HG03064 (cell line): ENCODE data around the gene FGFR2.
"Not testable (repeated sequence)": the region's sequence is repeated elsewhere in the genome, so short reads cannot be mapped to it uniquely, and the experiment has no call there.

ENCODE experiments used
- ATAC-seq: cut with Tn5 transposase; IDR thresholded peaks from one replicate; pipeline ENCODE4 v1.9.1; 2021; ENCODE audit warnings: low read depth; ENCODE audit not compliant: unreplicated experiment

The FGFR2 gene

DNA sequence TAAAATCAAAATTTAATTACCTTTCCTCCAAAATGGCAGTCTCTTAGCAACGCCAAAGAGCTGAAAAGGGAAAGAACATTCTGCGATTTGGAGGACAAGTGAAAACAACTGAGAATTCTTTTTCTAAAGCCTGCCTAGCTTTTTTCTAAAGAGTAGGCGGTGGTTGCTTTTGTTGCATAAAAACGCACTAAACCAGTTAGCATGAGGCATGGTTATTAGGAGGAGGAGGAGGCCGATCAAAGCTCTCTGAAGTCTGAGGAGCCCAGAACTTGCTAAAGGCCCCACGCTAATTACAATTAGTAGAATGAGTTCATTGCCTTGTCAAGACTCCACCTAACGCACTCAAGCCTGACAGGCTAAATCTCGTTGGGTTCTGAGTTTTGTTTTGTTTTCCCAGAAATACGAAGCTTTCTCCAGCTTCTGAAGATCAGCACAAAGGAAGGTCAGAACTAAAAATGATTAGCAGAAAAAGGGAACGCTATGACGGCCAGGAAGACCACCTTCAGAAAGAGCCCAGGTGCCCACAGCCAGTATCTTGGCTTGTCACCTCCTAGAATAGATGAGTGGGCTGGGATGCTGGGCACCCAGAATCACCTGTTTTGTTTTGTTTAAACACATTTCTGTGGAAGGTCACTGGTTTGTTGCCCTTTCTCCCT lies 72.0 kb downstream of the FGFR2 start:
- ATAC-seq, result no peak

DNA sequence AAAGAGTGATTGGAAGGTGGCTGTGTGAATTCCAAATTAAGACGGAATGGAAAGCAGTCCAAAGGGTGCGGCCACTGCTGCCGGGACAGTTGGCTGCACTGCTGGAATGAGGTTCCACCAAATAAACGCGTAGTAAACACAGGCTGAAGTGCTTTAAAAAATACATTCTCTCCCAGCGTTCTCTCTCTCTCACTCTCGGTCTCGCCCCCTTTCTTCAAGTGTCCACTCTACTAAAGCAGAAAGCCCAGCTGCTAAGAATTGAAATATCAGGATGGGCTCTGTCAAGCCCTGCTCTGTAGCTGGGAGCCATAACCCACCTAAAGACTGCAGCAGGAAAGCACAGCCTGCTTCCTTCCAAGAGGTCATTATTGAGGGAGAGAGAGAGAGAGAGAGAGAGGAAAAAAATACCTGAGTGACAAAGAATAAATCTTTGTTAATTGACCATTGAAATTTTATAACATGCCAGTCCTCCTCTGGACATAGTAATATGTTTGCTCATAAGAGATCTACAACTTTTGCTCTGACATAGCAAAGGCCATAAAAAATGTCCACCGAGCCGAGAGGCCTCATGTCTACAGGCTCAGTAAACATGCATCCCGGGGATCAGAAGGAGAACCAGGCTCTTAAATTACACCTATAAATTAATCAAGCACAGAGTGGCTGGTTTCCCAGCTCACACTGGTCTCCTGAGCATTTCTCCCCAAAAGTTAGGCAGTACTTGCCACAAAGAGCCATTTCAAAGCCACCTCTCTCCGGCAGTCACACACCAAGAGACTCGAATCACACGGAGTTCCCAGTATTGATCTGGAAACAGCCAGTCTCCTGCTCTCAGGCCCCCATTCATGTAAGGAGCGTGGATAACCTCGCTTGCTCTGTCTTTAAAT lies 72.8 kb downstream of the FGFR2 start:
- ATAC-seq, result no peak

DNA sequence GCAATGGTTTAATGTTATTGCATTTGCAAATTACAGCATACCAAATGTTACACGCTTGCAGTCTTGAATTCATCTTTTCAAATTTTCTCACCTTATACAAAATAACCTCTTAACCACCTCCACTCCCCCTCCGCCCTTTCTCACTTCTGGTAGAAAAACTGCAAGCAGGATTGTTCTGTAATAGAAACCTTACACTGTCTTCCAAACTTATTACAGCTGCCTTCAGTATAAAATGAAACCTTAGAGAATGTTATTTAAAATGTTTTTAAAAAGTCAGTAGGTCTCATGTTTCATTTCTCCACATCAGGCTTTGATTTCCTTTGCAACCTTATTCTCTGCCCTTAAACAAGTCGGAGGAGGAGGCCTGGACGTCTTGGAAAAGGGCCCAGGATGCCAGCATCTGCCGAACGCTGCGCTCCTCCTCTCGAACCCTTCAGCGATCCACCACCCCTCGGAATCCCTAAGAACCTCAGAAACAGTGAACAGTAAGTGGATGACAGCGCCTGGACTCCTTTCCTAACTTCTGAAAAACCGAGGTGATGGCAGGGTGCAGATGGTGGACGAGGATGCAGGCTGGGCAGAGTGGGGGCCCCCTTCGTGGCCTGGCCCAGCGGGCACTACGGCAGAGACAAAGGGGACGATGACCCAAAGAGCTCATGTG lies 74.0 kb downstream of the FGFR2 start:
- ATAC-seq, result no peak

DNA sequence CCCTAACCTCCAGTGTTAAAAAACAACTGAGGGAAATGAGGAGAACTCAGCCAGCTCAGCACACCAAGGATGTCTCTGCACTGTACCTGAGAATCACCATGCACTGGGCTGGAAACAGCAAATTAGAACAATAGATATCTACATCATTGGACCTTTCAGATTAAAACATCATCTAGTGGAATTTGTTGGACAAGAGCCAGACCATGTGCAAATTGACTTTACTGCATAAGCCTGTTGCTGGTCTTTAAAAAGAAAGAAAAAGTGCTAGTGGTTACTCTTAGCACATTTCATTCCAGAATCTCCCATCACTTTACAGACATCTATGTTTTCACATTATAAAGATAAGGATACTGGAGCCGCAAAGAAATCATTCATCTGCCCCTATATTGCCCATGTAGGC lies 75.4 kb downstream of the FGFR2 start:
- ATAC-seq, result no peak

DNA sequence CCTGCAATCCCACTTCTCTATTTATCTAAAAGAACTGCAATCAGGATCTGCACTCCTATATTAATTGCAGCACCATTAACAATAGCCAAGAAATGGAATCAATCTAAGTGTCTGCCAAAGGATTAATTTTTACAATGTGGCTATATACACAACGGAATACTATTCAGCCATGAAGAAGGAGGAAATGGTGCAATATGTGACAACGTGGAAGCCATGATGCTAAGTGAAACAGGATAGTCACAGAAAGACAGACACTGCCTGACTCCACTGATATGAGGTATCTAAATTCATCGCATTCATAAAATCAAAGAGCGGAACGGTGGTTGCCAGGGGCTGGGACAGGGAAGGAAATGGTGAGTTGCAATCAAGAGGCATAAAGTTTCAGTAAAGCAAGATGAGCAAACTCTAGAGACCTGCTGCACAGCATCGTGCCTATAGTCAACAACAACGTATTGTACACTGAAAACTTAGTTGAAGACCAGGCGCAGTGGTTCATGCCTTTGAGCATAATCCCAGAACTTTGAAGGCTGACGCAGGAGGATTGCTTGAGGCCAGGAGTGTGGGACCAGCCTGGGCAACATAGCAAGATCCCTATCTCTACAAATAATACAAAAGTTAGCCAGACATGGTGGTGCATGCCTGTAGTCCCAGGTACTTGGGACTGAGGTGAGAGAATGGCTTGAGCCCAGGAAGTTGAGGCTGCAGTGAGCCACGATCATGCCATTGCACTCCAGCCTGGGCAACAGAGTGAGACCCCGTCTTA lies 76.3 kb downstream of the FGFR2 start:
- no peak for ATAC-seq

DNA sequence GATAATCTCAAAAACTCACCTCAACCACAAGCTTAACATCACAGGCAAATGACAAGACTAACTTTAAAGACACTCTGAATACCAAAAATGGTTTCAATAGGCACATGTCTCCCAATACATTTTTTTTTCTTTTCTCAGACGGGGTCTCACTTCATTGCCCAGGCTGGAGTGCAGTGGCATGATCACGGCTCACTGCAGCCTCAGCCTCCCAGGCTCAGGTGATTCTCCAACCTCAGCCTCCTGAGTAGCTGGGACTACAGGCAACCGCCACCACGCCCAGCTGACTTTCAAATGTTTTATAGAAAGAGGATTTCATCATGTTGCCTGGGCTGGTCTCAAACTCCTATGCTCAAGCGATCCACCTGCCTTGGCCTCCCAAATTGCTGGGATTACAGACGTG lies 77.7 kb downstream of the FGFR2 start:
- not testable (repeated sequence) for ATAC-seq

DNA sequence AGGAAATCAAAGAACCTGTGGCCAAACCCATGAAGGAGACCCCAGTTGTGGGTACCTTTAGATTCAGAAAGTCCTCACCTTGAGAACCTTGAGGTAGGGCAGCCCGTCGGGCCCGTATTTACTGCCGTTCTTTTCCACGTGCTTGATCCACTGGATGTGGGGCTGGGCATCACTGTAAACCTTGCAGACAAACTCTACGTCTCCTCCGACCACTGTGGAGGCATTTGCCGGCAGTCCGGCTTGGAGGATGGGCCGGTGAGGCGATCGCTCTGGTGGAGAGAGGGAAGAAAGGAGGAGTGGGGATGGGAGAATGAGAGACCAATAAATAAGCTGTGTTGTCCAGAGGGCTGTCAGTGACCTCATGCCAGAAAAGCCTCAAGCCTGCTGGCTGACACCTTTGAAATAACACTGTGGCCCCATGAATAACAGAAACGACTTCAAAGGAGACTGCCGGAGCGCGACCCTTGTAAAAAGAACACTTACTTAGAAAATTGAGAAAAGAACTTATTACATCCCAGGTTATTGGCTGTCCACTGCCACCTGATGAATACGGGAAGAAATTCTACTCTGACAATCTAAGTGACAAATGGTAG lies 78.2 kb downstream of the FGFR2 start:
- no peak for ATAC-seq

DNA sequence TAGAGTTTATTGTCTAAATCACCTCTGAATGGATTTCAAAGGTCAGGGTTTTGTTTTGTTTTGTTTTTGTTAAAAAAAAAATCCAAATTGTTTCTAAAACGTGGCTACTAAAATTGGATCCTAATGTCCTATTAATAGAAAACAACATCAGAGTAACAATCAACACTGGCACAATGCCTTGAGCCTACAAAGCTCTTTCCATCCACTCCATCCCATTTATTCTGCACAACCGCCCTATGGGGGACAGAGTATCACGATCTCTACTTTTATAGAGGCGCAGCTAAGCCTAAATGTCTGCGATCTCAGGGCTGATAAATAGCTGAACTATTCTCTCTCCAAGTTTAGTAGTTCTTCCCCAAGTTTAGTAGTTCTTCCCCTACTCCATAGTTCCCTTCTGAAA lies 78.8 kb downstream of the FGFR2 start:
- no peak for ATAC-seq

DNA sequence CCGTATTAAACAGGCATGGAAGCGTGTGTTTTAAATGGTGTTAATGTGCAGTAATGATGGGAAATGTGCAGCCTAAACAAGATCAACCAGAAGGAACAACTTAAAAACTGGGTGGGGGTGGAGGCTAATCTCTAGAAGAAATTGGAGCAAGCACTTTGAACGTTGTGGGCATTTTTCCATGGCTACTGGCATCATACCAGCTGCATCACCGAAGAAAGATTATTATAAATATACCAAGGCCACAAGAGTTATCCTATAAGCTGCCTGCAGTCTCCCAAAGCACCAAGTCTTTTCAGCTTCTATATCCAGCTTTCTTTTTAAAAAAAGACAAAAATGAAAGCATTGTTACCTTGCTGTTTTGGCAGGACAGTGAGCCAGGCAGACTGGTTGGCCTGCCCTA lies 79.9 kb downstream of the FGFR2 start:
- no peak for ATAC-seq

DNA sequence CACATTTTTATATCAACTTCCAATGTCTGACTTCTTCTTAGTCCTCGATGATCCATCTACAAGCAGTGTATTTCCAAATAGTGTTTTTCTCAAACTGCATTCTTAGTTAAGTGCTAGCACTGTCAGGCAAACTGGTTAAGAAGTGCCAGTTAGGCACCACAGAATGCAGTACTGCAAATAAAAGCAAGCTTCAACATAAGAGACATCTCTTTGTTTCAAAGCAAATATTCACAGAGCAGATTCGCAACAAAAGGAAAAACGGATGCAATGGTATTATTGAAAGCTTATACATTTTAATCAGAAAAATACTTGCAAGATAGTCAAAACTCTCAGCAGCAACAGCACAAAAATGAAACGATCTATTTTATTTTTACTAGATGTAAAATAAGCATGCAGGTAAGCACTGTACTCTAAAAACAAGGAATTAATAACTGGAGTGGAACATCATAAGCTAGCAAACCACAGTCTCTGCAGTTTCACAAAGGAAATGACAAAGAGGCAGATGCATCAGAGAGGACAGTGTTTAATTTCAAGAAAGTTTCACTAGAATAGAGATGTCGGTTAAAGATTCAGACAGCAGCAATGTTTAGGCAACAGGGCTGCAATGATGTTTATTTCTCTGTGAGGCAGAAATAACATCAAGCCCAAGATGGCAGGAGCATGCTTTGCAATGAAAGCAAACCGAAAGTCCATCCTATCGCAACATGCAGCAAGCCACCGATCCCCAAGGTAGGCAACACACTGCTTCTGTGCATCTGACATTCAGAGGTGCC lies 82.0 kb downstream of the FGFR2 start:
- peak; percentile 82 for ATAC-seq

DNA sequence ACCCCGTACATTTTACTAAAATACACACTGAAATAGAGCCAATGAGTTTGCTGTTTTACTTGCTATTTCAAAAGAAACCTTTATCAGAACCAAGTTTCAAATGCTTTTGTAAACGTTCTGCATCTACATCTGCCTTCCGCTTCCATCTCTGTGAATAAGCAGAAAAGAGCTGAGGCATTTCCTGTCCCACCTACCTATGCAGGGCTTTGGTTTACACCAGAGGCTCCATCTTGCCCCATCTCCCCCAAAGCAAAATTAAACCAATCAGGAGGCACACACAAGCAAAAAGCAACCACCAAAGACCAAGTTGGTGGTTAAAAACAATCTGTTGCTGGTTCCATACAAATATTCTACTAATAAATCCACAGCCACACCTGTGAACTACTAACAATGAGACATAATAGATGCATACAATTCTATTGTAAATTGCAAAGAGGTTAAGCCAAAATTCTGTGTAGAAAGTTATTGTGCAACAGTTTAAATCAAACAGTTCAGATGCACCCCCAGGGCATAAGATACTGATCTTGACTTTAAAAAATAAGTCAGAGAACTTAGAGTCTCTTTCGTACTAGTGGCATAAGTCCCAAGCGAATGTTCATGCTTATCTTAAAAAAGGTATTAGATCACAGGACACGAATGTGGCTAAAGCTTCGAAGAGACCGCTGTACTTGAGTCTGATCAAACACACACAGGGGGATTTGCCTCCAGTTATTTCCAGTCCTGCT lies 83.9 kb downstream of the FGFR2 start:
- ATAC-seq, result no peak

DNA sequence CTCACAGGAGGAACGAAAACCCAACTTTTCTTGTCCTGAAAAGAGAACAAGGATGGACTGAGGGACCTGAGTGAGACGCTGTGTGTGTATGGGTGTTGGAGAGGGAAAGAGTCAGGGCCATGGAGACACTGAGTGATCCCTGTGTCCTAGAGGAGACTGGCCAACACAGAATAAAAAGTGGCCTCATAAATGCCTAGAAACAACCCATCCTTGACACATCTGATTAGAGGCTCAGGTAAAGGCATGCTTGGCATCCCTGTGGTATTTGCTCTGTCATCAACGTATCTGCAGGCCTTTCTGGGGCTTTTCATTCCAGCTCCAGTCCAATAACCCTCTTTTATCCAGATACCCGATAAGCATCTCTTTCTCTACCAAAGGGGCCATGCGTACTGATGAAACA lies 86.3 kb downstream of the FGFR2 start:
- no peak for ATAC-seq

DNA sequence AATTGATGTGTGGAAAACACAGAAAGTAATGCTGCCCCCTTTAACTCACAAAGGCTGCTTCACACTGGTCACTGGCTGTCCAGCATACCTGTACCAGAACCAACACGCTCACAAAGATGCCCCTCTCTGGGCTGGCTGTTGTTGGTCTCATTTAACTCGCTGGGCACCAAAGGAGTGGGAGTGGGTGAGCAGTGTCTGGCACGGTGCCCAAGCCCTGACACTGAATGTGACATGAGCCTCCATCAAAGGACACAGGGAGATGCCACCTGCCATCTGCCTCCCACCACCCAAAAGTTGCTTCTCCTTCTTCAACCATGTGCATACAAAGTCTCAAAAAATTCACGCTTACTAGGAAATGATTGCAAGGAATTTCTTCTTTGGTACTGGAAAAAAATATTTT lies 86.8 kb downstream of the FGFR2 start:
- no peak for ATAC-seq

DNA sequence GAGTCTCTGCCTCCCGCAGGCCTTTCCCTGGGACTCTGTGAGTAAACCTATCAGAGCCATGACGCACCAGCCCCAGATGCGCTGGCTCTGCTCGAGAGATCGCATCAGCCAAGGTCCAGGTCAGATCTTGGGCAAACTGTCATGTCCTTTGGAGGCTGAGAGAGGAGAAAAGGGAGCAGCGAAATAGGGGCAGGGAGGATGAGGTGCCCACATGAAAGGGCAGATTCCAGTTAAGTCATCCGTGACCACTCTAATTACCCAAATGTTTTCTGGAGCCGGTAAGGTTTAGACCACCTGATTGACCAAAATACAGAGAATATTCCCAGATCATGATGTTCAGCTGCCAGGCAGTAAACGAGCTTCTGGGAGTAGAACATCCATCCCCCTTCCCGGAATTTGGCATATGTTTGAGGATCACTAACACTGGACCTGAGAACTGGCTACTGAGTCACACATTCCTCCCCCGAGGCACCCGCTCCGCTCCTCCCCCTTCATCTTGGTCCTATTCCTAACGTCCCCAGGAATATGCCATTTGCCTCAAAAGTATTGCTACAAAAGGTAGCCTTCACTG lies 88.0 kb downstream of the FGFR2 start:
- no peak for ATAC-seq

DNA sequence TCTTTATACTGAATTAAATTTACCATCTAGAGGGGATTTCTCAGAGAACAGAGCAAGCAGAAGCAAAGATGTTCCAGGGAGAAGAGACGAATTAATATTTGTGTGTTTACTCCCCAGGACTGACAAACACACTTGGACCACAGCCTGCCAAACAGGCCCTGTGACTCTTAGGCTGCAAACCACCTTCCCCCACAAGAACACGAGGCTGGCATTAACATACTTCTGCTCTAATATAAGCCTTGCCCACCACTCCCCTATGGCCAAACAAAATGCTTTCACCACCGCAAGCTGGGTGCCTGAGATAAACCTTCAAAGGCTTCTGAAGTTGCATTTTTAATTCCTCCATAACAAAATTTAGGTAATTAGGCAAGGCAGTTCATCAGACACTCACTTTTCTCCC lies 88.4 kb downstream of the FGFR2 start:
- ATAC-seq, result no peak

DNA sequence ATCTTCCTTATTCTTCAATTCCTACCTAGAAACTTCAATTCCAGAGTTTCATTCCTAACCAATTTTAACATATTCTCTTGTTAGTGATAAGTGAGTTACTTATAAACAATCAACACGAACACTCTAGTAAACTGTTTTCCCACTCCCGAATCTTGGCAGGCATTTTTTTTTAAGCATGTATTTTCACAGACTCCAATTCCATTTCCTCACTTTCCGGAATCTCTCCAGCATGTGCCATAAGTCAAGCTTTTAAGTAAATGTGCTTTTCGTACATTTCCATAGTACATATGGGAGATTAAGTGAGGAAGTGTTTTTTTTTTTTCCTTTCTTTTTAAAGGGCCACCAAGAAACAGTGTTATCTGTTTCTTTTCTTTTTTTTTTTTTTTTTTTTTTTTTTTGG lies 89.1 kb downstream of the FGFR2 start:
- no peak for ATAC-seq

DNA sequence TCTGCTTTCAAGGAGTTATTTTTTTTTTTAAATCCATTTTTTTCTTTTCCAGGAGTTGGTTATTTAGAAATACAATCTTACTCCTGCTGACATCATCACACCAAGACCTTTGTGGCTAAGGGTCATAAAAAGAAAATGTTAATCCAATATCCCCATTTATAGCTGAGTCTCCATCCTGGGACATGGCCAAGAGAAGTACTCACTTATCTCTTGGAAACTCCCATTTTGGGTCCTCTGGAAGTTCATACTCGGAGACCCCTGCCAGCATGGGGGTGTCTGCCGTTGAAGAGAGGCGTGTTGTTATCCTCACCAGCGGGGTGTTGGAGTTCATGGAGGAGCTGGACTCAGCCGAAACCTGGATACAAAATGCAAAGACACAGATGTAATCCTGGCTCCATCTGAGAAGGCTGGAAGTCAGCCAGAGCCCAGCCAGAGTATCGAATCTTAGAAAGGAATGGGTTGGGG lies 94.6 kb downstream of the FGFR2 start:
- ATAC-seq, result no peak

DNA sequence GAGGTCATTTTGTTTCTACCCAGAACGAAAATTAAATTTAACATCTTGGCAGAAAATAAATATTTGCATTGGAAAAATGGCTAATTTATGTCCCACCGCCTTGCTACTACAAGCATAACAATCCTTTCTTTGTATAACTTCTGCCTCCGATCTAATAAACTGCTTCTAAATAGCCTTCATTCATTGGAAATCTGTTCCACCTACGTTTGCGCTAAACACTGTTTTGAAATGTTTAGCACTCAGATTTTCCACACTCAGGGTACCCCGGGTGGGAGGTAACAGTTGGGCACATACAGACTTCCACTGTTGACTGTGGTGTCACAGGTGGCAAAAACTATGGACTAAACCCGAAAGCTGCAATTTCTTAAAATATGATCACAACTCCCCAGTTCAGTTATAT lies 96.4 kb downstream of the FGFR2 start:
- no peak for ATAC-seq
